Liver (tissue), 9 donors: ENCODE measurements around the gene KCNA1. TPM values are rescaled to one million over a fixed set of nuclear protein-coding genes. Genes with fewer than 3 reads are reported as not detected.

Source experiments
- DNase-seq: peaks from one replicate; pipeline ENCODE4 v3.0.0-alpha.2; 2017; ENCODE audit warnings: low spot score
- H3K27ac ChIP-seq, 2 donors: one replicate each; pipeline ENCODE4 v1.7.0; 2013; ENCODE audit warnings: inconsistent platforms in 2 of 2, low read length in 2 of 2, control low read depth in 1 of 2, low read depth in 1 of 2, mild to moderate bottlenecking in 1 of 2
- H3K27me3 ChIP-seq, 4 donors: one replicate each; pipeline versions ENCODE4 v1.6.1 to v1.7.0; 2013; ENCODE audit warnings: low read length in 3 of 4, inconsistent platforms in 1 of 4, mild to moderate bottlenecking in 1 of 4, moderate library complexity in 1 of 4; ENCODE audit not compliant: control insufficient read depth in 4 of 4, insufficient read depth in 4 of 4
- H3K36me3 ChIP-seq, 4 donors: one replicate each; pipeline versions ENCODE4 v1.6.1 to v1.7.0; 2013; ENCODE audit warnings: low read length in 3 of 4, mild to moderate bottlenecking in 3 of 4, low read depth in 1 of 4, moderate library complexity in 1 of 4; ENCODE audit not compliant: control insufficient read depth in 4 of 4, insufficient read depth in 3 of 4
- H3K4me1 ChIP-seq, 4 donors: one replicate each; pipeline versions ENCODE4 v1.6.1 to v1.7.0; 2013; ENCODE audit warnings: low read length in 3 of 4, mild to moderate bottlenecking in 3 of 4, moderate library complexity in 1 of 4; ENCODE audit not compliant: control insufficient read depth in 4 of 4, insufficient read depth in 4 of 4
- H3K4me3 ChIP-seq, 3 donors: one replicate each; pipeline versions ENCODE4 v1.6.1 to v1.7.0; 2013; ENCODE audit warnings: low read length in 3 of 3, control low read depth in 1 of 3, low read depth in 1 of 3, mild to moderate bottlenecking in 1 of 3
- H3K9ac ChIP-seq, 2 donors: one replicate each; pipeline ENCODE4 v1.7.0; 2013; ENCODE audit warnings: low read length in 2 of 2, mild to moderate bottlenecking in 2 of 2, moderate library complexity in 2 of 2, control low read depth in 1 of 2, low read depth in 1 of 2
- H3K9me3 ChIP-seq, 4 donors: one replicate each; pipeline versions ENCODE4 v1.6.1 to v1.7.0; 2013; ENCODE audit warnings: low read length in 3 of 4; ENCODE audit not compliant: control insufficient read depth in 4 of 4
- ATF3 ChIP-seq: IDR thresholded peaks from 2 replicates; pipeline ENCODE4 v1.6.1; 2016; ENCODE audit warnings: antibody characterized with exemption
- CTCF ChIP-seq: fragments of 150-350 bp; IDR thresholded peaks from 2 replicates; pipeline ENCODE4 v1.5.1; 2017; ENCODE audit warnings: improper control_type of control experiment, low read depth, low read length; ENCODE audit not compliant: missing input control
- EGR1 ChIP-seq, 2 donors: IDR thresholded peaks; 2 replicates each; pipeline ENCODE4 v1.6.1; 2016 to 2018; ENCODE audit warnings: antibody characterized with exemption in 2 of 2, low read depth in 2 of 2
- FOXA1 ChIP-seq: IDR thresholded peaks from 2 replicates; pipeline ENCODE4 v1.6.1; 2016; ENCODE audit warnings: antibody characterized with exemption
- FOXA2 ChIP-seq: IDR thresholded peaks from 2 replicates; pipeline ENCODE4 v1.6.1; 2016; ENCODE audit warnings: antibody characterized with exemption
- HNF4A ChIP-seq, 2 donors: conservative IDR thresholded peaks; 2 replicates each; pipeline ENCODE4 v1.6.1; 2016; ENCODE audit warnings: antibody characterized with exemption in 2 of 2, mild to moderate bottlenecking in 2 of 2
- HNF4G ChIP-seq: IDR thresholded peaks from 2 replicates; pipeline ENCODE4 v1.6.1; 2016; ENCODE audit warnings: antibody characterized with exemption
- JUND ChIP-seq, 2 donors: IDR thresholded peaks; 2 replicates each; pipeline ENCODE4 v1.6.1; 2016; ENCODE audit warnings: antibody characterized with exemption in 2 of 2
- NR2F2 ChIP-seq: IDR thresholded peaks from 2 replicates; pipeline ENCODE4 v1.6.1; 2016; ENCODE audit warnings: antibody characterized with exemption
- RXRA ChIP-seq, 2 donors: IDR thresholded peaks; 2 replicates each; pipeline ENCODE4 v1.6.1; 2017 to 2018; ENCODE audit warnings: antibody characterized with exemption in 2 of 2, mild to moderate bottlenecking in 1 of 2
- TAF1 ChIP-seq: conservative IDR thresholded peaks from 2 replicates; pipeline ENCODE4 v1.6.1; 2016; ENCODE audit warnings: antibody characterized with exemption, mild to moderate bottlenecking
- YY1 ChIP-seq: IDR thresholded peaks from 2 replicates; pipeline ENCODE4 v1.6.1; 2016; ENCODE audit warnings: antibody characterized with exemption, mild to moderate bottlenecking
- WGBS: extraction: QIAGEN DNeasy Blood & Tissue Kit; methylation state at CpG from one replicate; pipeline ENCODE4 v1.1.7; 2013; 5-methylcytosine and 5-hydroxymethylcytosine counted together
- polyA plus RNA-seq, 2 donors: library from polyadenylated mRNA; stranded (reverse) in 1 of 2; unstranded in 1 of 2; fragments of 200-250 nt in 1 of 2; fragments of >200 nt in 1 of 2; fragmentation: Nextera tagmentation in 1 of 2; extraction: Ambion mirVana in 1 of 2; gene quantifications; one replicate each; pipeline versions ENCODE4 v1.2.1 to v1.2.3, GENCODE V29; 2013 to 2015
- total RNA-seq, 2 donors: library from RNA; depleted of rRNA; stranded (reverse); fragments of >200 nt; gene quantifications; one replicate each; pipeline ENCODE4 v1.2.3, GENCODE V29; 2014
- TF ChIP-seq, protein P1 (sequence below): IDR thresholded peaks from 2 replicates; pipeline ENCODE4 v1.6.1; 2016; ENCODE audit warnings: antibody characterized with exemption
- donor health status: healthy.
- donor health status: healthy.
- donor health status: healthy.
- donor health status: healthy.
- donor health status: healthy.

Gene KCNA1
- total and polyA plus RNA-seq, 4 donors, result not detected

DNA sequence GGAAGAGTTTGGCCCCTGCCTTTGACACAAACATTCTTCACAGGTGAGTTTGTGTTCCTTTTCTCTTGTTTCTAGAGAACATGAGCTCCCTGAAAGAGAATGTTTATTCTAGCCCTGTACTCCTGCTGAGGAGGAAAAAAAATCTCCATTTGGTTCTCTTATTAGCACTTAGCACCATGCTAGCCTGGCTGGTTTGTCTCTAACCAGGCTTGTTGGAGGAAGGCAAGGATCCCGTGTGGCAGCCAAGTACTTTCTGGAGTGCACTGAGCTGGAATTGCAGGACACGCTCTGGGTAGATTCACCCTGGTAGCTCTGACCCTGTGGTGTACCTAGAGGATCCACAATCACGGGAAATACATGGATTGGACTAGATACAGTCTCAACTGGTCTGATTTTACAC lies 41.9 kb downstream of the KCNA1 start:
- H3K27me3 ChIP-seq, result peaks cover 0 to 12% (median 2%) of the 10 kb centered on the region in 4 donors
- H3K9ac ChIP-seq, result no peak overlapping the region
- WGBS, result 67% methylated on average over 3 of the region's 3 CpGs
- no peak for DNase-seq
- H3K27ac ChIP-seq, result no peak overlapping the region
- no peak overlapping the region for H3K4me3 ChIP-seq
- no peak for TF ChIP-seq HNF4G
- no peak for TF ChIP-seq RXRA (IDR thresholded peaks at IDR 0.05)
- no peak for TF ChIP-seq FOXA1
- TF ChIP-seq YY1, result no peak
- no peak for TF ChIP-seq HNF4A (conservative IDR thresholded peaks at IDR 0.05)
- TF ChIP-seq, protein P1, sequence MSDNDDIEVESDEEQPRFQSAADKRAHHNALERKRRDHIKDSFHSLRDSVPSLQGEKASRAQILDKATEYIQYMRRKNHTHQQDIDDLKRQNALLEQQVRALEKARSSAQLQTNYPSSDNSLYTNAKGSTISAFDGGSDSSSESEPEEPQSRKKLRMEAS, result no peak
- no peak for TF ChIP-seq TAF1
- no peak for TF ChIP-seq EGR1 (IDR thresholded peaks at IDR 0.05; ENCODE audit: low read depth in 2 of 2)
- no peak for TF ChIP-seq JUND (IDR thresholded peaks at IDR 0.05)
- no peak for TF ChIP-seq NR2F2
- no peak for TF ChIP-seq FOXA2
- no peak for TF ChIP-seq ATF3
- H3K36me3 ChIP-seq, result no peaks in the 10 kb centered on the region
- no peaks in the 10 kb centered on the region for H3K4me1 ChIP-seq
- H3K9me3 ChIP-seq, result no peaks in the 10 kb centered on the region

DNA sequence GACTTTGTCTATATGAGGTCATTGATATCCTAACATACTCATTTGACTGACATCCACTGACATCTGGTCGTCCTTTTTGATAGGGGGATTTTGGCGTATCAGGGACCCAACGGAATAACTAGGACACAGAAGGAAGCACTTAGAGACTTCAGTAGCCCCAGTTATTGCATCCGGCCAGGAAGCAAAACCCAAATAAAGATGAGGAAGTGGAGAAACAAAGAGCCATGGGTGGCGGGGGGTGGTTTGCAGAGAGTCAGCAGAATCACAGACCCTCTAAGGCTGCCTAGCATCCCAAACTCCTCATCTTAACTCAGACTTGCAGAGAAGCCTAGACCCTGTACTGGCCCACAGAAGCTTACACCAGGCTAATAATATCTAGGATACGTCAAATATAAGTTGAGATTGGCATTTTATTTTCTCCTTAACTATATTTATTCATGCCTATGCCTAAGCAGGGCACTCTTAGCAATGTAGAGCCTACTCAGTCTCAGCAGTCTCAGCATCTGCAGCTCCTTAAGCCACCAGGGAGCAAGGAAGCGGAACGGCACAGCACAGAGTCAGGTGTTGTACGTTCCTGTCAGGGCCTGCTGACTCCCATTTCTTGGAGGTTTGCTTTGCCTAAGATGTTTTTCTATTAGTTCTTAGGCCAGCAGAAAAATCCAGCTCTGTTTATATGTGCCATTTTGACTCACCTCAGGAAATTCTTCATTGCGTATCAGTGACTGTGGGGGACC lies 45.1 kb downstream of the KCNA1 start:
- Histone ChIP-seq H3K4me1 (no peaks in the 10 kb centered on the region), H3K9me3 (no peaks in the 10 kb centered on the region), H3K27me3 (peaks cover 0 to 12% (median 2%) of the 10 kb centered on the region in 4 donors), H3K36me3 (no peaks in the 10 kb centered on the region), H3K9ac (no peak overlapping the region), H3K27ac (no peak overlapping the region), H3K4me3 (no peak overlapping the region)
- TF ChIP-seq FOXA1 (no peak), EGR1 (IDR thresholded peaks at IDR 0.05; ENCODE audit: low read depth in 2 of 2) (no peak), RXRA (IDR thresholded peaks at IDR 0.05) (no peak), HNF4A (conservative IDR thresholded peaks at IDR 0.05) (no peak)
- TF ChIP-seq, protein P1, result no peak
- 62% methylated on average over 10 of the region's 10 CpGs for WGBS
- no peak for DNase-seq

DNA sequence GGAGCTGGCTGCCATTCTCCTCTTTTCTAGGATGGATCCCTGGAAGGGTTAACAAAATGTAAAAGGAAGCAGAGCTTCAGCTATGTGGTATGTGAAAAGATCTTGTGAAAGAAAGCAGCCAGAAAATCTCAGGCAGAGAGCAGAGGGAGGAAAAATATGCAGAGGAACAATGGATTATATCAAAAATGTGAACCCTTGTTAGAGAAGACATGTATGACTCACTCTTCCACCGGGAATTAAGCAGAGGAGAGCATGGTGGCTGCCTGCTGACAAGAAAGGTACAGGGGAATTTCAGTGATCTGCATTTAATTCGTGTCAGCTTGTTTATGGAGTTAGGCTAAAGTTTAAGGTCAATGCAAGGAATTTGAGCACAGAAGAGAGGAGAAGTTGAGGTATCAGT lies 46.3 kb downstream of the KCNA1 start:
- Histone ChIP-seq H3K9ac (no peak overlapping the region), H3K36me3 (no peaks in the 10 kb centered on the region), H3K9me3 (no peaks in the 10 kb centered on the region), H3K27me3 (peaks cover 0 to 11% (median under 1%) of the 10 kb centered on the region in 4 donors), H3K4me1 (no peaks in the 10 kb centered on the region), H3K4me3 (no peak overlapping the region), H3K27ac (no peak overlapping the region)
- no peak for DNase-seq
- TF ChIP-seq TAF1 (no peak), FOXA2 (no peak), NR2F2 (no peak), YY1 (no peak), FOXA1 (no peak), CTCF (no peak), EGR1 (IDR thresholded peaks at IDR 0.05; ENCODE audit: low read depth in 2 of 2) (no peak), JUND (IDR thresholded peaks at IDR 0.05) (no peak), HNF4A (conservative IDR thresholded peaks at IDR 0.05) (no peak)
- 34% methylated on average over 2 of the region's 2 CpGs for WGBS
